ENCODE data around the gene ST3GAL5. TPM values are rescaled to one million over a fixed set of nuclear protein-coding genes. Genes with fewer than 3 reads are reported as not detected.
"Not testable (repeated sequence)": the region's sequence is repeated elsewhere in the genome, so short reads cannot be mapped to it uniquely, and the experiment has no call there.

ST3GAL5 gene
- polyA plus RNA-seq, 4 donors, result 12.5 to 19.7 (median 13.0) TPM

DNA sequence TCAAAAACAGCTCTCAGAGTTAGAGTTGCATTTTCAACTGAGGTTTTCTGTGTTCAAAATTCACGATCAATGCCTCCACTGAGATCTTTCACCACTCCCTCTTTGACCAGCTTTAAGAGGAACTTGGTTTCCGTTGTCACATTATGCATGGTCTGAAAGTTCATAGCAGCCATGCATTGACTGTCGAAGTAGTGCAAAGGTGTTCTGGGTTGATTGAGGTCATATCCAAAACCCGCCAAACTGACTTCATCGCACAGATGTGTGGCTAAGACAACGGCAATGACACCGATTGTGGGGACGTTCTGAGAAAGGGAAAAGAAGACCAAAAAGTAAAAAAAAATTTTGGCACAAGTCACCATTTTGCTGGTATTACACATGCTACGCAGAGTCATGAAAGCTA is 48.7 kb downstream of the ST3GAL5 start:
- DNase-seq (ENCODE audit: low read depth in 4 of 4, low spot score in 3 of 4), result no peak

GRCh38 chr2:85839461-85839860 is 49.3 kb downstream of the ST3GAL5 start:
- DNase-seq (ENCODE audit: low read depth in 4 of 4, low spot score in 3 of 4), result no peak

GRCh38 chr2:85838641-85839040 is 50.1 kb downstream of the ST3GAL5 start:
- no peak for DNase-seq (ENCODE audit: low read depth in 4 of 4, low spot score in 3 of 4)

DNA sequence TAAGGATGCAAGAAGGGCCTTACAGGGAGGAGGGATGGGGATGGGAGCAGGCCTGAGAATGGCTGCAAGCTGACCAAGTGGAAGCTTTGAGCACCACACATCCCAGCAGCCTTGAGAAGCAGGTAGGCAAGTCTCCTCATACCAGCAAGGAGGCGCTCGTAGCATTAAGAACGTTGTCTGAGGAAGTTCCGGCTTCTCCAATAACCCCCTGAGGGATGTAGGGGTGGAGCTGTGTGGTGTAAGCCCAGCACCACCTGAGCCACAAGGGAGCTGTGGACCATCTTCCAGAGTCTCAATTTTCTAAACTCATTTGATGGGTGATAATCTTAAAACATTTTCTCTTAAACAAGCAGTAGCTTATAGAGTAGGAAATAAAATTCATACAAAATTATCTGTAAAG is 50.6 kb downstream of the ST3GAL5 start:
- no peak for DNase-seq (ENCODE audit: low read depth in 4 of 4, low spot score in 3 of 4)

DNA sequence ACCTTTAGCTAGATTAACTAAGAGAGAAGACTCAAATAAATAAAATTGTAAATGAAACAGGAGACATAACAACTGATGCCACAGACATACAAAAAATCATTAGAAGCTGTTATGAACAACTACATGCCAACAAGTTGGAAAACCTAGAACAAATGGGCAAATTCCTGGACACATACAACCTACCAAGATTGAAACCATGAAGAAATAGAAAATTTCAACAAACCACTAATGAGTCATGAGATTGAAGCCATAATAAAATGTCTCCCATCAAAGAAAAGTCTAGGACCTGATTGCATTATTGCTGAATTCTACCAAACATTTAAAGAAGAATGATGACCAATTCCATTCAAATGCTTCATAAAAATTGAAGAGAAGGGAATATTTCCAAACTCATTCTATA is 54.3 kb downstream of the ST3GAL5 start:
- no peak for DNase-seq (ENCODE audit: low read depth in 4 of 4, low spot score in 3 of 4)

DNA sequence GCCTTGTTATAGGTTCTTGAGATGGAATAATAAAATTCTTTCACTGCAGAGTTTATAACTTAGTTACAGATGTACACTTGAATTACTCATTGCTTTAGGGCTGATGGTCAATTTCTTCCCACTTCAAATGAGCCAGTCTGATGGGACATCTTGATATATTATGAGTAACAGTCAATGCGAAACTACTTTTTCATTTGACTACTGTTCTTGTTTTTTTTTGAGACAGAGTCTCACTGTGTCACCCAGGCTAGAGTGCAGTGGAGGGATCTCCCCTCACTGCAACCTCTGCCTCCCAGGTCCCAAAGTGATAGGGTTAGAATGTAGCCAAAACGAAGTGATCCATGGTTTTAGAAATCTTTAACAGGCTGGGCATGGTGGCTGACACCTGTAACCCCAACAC is 57.1 kb downstream of the ST3GAL5 start:
- no peak for DNase-seq (ENCODE audit: low read depth in 4 of 4, low spot score in 3 of 4)

DNA sequence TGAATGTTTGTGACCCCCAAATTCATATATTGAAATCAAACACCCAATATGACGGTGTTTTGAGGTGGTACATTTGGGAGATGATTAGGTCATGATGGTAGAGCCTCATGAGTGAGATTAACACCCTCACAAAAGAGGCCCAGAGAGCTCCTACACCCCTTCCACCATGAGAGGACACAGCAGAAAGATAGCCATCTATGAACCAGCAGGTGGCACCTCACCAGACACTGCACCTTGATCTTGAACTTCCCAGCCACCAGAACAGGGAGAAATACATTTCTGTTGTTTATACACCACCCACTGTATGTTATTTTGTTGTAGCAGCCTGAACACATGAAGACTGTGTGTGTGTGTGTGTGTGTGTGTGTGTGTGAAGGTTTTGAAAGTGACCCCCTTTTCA is 58.1 kb downstream of the ST3GAL5 start:
- no peak for DNase-seq (ENCODE audit: low read depth in 4 of 4, low spot score in 3 of 4)

- DNase-seq (ENCODE audit: low read depth in 4 of 4, low spot score in 3 of 4), result not testable (repeated sequence)
These were observed 59.4 kb downstream of the ST3GAL5 start for GRCh38 chr2:85829394-85829793.

DNA sequence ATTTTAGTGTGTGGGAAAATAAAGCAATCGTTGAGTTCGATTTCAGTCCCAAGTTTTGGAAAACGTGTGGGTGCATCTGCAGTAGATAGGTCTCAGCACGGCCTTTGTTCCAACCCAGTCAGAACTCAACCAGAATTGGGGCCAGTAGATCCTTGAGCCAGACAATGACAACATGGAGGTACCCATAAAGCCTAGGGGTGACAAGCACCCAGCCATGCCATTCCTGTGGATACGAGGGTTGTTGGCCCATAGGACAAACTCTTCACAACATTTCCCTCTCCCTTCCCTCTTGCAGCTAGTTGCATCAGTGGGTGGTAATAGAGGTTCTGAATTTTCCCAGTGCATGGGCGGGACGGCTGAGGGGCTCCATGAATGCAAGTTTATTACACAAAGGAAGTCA is 60.1 kb downstream of the ST3GAL5 start:
- DNase-seq (ENCODE audit: low read depth in 4 of 4, low spot score in 3 of 4), result no peak

- no peak for DNase-seq (ENCODE audit: low read depth in 4 of 4, low spot score in 3 of 4)
These were observed 60.8 kb downstream of the ST3GAL5 start for GRCh38 chr2:85827879-85828569.

DNA sequence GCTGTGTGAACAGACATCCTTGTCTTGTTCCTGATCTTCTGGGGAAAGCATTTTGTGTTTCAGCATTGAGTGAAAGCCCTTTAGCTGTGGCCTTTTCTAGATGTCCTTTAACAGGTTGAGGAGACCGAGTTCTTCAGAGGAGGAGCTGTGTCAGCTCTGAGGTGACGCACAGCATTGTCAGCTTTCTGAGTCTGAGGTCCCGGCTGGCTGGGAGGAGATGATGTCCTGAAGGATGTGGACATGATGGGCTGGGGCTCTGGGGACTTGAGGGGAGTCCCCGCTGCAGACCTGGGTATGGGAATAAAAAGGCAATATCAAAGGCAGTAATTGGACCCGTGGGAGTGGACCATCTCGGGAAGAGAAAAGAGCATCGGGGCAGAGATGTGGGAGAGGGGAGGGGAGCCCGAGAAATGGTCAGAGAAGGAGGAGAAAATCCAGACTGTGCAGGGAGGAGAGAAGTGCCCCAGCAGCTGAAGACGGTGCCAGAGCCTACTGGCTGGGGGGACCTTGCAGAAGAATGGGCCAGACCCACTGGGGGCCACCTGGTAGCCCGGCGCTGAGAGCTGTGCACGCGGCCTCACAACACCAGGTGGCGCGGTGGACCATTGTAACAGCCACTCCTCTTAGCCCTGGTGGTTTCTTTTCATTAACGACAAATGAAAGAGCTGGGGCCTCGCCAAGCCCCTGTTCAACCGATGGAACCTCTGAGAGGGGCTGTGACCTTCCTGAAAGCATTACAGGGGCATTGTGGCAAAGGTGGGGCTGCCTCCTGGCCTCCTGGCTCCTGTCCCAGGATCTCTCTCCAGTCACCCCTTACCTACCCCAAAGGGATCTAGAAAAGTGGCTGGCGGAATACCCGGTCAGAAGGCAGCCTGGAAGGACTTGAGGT is 61.6 kb downstream of the ST3GAL5 start:
- no peak for DNase-seq (ENCODE audit: low read depth in 4 of 4, low spot score in 3 of 4)

DNA sequence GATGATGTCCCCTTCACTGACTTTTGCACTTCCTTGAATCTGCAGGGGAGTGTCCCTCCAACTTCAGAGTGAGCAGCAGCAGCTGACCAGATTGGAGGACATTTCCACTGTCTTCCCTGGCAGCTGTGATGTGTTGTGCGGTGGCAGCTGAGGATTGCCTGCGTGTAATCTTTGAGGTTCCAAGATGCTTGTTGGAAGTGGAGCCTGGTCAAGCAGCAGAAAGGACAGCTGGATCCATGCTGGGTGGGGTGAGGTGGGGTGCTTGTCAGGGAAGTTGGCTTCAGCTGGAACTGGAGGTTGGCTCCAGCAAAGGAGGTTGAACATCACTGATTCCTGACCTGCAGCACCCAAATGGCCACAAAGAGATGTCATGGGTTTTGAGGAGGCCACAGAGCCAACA is 64.8 kb downstream of the ST3GAL5 start:
- DNase-seq (ENCODE audit: low read depth in 4 of 4, low spot score in 3 of 4), result no peak

DNA sequence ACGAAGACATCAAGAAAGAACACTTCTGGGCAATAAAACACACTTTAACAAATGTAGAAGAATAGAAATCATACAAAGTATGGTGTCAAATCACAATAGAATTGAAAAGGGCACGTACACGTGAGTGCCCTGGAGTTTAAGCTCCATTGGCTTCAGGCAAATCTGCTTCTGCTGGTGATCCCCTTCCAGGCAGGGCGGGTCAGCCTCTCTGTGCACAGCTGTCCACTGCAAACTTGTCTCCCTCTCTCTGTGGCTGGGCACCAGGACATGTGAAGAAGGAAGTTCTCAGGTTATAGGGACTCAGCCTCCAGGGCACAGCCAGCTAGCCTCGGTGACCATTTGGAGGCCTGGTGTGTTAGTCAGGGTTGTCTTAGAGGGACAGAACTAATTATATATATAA is 66.0 kb downstream of the ST3GAL5 start:
- DNase-seq (ENCODE audit: low read depth in 4 of 4, low spot score in 3 of 4), result no peak

DNA sequence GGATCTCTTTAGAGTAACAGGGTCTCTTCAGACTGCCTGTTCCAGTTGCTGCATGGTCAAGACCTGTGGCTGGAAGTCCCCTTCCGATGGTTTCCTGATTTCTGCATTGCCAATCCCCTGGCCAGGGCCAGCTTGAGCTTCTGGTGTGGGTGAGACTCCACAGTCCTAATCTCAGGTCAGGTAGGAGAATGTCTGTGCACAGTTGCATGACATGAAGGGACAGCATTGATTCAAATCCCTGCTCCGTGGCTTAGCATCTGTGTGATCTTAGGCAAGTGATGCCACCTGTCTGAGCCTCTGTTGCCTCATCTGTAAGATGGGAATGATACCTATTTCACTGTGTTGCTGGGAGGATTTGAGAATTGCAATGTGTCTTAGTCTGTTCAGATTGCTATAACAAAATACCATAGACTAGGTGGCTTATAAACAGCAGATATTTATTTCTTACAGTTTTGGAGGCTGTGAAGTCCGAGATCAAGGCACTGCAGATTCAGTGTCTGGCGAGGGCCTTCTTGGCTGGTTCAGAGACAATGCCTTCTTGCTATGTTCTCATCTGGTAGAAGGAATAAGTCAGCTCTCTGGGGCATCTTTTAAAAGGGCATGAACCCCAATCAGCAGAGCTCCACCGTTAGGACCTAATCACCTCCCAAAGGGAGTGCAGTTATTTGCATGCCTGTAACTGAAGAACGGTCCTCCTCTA is 68.8 kb downstream of the ST3GAL5 start:
- no peak for DNase-seq (ENCODE audit: low read depth in 4 of 4, low spot score in 3 of 4)

- no peak for DNase-seq (ENCODE audit: low read depth in 4 of 4, low spot score in 3 of 4)
These were observed 73.8 kb downstream of the ST3GAL5 start for GRCh38 chr2:85814802-85815550.

DNA sequence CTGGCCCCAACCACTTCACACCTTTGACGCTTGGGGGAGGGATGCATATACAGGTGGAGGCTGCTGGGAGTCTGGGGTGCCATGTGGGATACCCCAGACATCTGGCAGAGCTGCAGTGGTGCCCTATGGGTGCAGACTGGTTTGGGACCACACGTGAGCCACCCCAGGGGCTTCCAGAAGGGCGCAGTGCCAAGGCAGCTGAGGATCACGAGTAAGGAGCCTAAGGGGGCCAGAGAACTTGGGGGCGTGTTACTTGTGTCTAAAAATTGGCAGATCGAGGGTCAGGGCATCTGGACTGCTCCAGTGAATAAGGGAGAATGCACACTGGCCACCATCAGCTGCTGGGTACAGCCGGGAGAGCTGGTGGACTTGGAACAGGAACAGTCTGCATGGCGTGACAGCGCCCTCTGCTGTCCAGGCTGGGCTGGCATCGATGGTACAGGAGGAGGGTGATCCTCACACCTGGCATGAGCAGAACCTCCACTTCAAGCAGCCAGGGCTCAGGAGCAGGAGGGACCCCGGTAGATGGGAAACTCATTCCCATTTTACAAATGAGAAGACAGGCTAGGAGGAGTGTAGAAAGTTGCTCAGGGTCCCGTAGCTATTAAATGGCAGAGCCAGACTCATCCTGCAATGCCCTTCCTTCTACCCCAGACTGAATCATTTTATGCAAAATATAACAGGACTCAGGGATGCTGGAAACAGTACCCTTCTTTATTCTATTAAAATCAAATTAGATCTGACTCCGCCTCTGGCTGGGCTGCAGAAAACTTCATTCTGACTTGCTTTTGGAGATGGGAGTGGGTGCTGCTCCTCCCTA is 74.6 kb downstream of the ST3GAL5 start:
- peak; percentile 59 to 76 (median 62) for DNase-seq (ENCODE audit: low read depth in 4 of 4, low spot score in 3 of 4)

DNA sequence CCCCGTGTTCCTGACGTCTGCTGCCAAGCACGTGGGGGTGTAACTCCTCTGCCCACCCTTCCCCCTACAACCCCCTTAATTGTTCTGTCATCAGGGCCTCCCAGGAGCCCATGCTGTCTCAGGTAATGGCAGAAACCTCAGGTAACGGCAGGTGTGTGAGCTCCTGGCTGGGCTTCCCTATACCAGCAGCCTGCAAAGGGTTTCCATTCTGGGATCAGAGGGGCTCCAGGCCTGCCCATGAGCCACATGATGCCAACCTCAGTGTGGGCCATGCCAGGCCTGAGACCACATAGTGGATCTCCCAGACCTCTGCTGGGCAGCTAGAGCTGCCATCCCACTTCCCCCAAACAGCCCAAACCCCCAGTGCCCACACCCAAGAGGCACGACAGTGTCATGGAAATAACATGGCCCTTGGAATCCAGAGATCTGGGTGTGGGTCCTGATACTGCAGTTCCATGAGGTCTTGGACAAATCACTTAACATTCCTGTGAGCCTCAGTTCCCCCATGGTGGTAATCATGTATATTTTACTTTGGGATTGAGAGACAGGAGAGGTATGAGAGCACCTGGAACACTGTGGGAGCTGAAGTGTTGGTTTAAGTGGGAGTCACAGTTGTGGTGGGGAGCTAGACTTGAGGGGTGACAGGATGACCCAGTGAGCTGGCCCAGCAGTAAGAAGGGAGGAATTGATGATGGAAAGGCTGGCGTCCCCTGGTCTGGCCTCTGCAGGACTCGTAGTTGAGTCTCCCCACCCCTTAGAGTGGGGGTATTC is 75.4 kb downstream of the ST3GAL5 start:
- no peak for DNase-seq (ENCODE audit: low read depth in 4 of 4, low spot score in 3 of 4)

DNA sequence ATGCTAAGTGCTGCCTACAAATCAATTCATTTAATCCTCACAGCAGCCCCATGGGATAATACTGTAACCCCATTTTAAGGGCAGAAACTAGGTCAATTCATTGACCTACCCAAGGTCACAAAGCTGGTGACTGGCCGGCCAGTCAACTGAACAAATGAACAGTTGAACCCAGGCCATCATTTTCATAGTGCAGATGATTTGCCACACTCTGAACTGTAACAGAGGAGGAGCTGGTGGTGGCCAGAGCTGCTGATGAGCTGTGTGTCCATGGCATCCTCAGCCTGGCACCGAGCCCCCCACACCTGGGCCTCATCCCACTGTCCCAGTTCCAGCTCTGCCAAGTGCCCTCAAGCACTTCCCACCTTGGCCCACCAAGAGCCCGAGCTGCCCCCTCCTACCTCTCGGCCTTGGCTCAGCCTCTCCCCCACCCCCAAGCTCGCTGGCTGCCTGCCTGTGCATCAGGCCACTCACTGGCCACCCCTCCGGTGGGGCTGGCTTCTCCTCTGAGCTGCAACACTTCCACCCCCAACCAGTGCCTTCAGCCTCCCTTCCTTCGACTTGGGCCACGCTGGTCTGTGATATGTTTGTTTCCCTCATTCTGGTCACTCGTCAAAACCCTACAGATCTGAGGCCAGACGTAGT is 76.6 kb downstream of the ST3GAL5 start:
- DNase-seq (ENCODE audit: low read depth in 4 of 4, low spot score in 3 of 4), result no peak

Measured in left renal pelvis (tissue), 4 donors.